GM23338 (cell line): ENCODE data around the gene GNG12. TPM values are rescaled to one million over a fixed set of nuclear protein-coding genes. Genes with fewer than 3 reads are reported as not detected.

Experiments
- ATAC-seq: fragments of 200-7000 bp; cut with Tn5 transposase; 3 replicates; pipeline ENCODE4 v1.9.1; 2020
- DNase-seq: peaks from one replicate; pipeline ENCODE4 v3.0.0-alpha.2; 2015; ENCODE audit warnings: low spot score
- H2AFZ ChIP-seq: fragments of 200-600 bp; sonication (generic); 2 replicates; pipeline ENCODE4 v1.8.0; 2016; ENCODE audit warnings: antibody characterized with exemption, mild to moderate bottlenecking, moderate library complexity
- H3F3A ChIP-seq: fragments of 200-600 bp; sonication (generic); replicated peaks from 2 replicates; pipeline ENCODE4 v1.8.0; 2017; ENCODE audit warnings: antibody characterized with exemption, mixed run types, low read depth
- H3K27ac ChIP-seq: fragments of 200-600 bp; sonication (generic); 2 replicates; pipeline ENCODE4 v1.6.1; 2016; ENCODE audit warnings: low read depth
- H3K27me3 ChIP-seq: fragments of 200-600 bp; sonication (generic); 2 replicates; pipeline ENCODE4 v1.8.0; 2016; ENCODE audit warnings: mild to moderate bottlenecking, mixed run types, moderate library complexity; ENCODE audit not compliant: insufficient read depth
- H3K36me3 ChIP-seq: fragments of 200-600 bp; sonication (generic); 2 replicates; pipeline ENCODE4 v1.8.0; 2016; ENCODE audit warnings: mild to moderate bottlenecking; ENCODE audit not compliant: insufficient read depth
- H3K4me1 ChIP-seq: fragments of 200-600 bp; sonication (generic); 2 replicates; pipeline ENCODE4 v1.8.0; 2016; ENCODE audit warnings: mild to moderate bottlenecking, moderate library complexity; ENCODE audit not compliant: insufficient read depth
- H3K4me2 ChIP-seq: fragments of 200-600 bp; sonication (generic); 2 replicates; pipeline ENCODE4 v1.7.1; 2017; ENCODE audit warnings: mixed run types
- H3K4me3 ChIP-seq: fragments of 200-600 bp; sonication (generic); 2 replicates; pipeline ENCODE4 v1.6.1; 2016; ENCODE audit warnings: mixed run types
- H3K79me2 ChIP-seq: fragments of 200-600 bp; sonication (generic); replicated peaks from 2 replicates; pipeline ENCODE4 v1.8.0; 2017; ENCODE audit warnings: mild to moderate bottlenecking; ENCODE audit not compliant: insufficient read depth
- H3K9me2 ChIP-seq: fragments of 200-600 bp; sonication (generic); 2 replicates; pipeline ENCODE4 v1.8.0; 2017; ENCODE audit not compliant: insufficient read depth
- H4K20me1 ChIP-seq: fragments of 200-600 bp; sonication (generic); replicated peaks from 2 replicates; pipeline ENCODE4 v1.8.0; 2017; ENCODE audit warnings: mild to moderate bottlenecking; ENCODE audit not compliant: insufficient read depth
- H3K27ac Mint-ChIP-seq: 2 replicates; pipeline ENCODE4 v1.8.0; 2020; ENCODE audit warnings: inconsistent platforms, mild to moderate bottlenecking, moderate library complexity, mixed read lengths
- H3K27me3 Mint-ChIP-seq: 3 replicates; pipeline ENCODE4 v1.8.0; 2022; ENCODE audit warnings: low read depth, mild to moderate bottlenecking, moderate library complexity, mixed read lengths, inconsistent platforms; ENCODE audit not compliant: insufficient read depth, poor library complexity
- H3K36me3 Mint-ChIP-seq: 3 replicates; pipeline ENCODE4 v1.8.0; 2021; ENCODE audit warnings: low read depth, mild to moderate bottlenecking, inconsistent platforms, moderate library complexity, mixed read lengths
- H3K4me1 Mint-ChIP-seq: 3 replicates; pipeline ENCODE4 v1.8.0; 2020; ENCODE audit warnings: mild to moderate bottlenecking, inconsistent platforms, mixed read lengths
- H3K4me3 Mint-ChIP-seq: 3 replicates; pipeline ENCODE4 v1.8.0; 2021; ENCODE audit warnings: moderate library complexity, mild to moderate bottlenecking, inconsistent platforms, mixed read lengths
- H3K9me3 Mint-ChIP-seq: 3 replicates; pipeline ENCODE4 v1.8.0; 2020; ENCODE audit warnings: moderate library complexity, mild to moderate bottlenecking, inconsistent platforms, mixed read lengths
- CREB1 ChIP-seq: fragments of 250-450 bp; sonication (Bioruptor Pico); IDR thresholded peaks from 2 replicates; pipeline ENCODE4 v1.5.0; 2020; ENCODE audit warnings: low read depth, mild to moderate bottlenecking, moderate library complexity
- ETS1 ChIP-seq: IDR thresholded peaks from 2 replicates; pipeline ENCODE4 v1.6.1; 2016; ENCODE audit warnings: antibody characterized with exemption
- EZH2 ChIP-seq: fragments of 200-600 bp; sonication (generic); IDR thresholded peaks from one replicate; pipeline ENCODE4 v1.8.0; 2017; ENCODE audit warnings: antibody characterized with exemption, mild to moderate bottlenecking, low read depth; ENCODE audit not compliant: unreplicated experiment
- EZH2phosphoT487 ChIP-seq: fragments of 200-600 bp; sonication (generic); IDR thresholded peaks from one replicate; pipeline ENCODE4 v1.8.1; 2018; ENCODE audit warnings: antibody characterized with exemption; ENCODE audit not compliant: unreplicated experiment
- JUNB ChIP-seq: IDR thresholded peaks from one replicate; pipeline ENCODE4 v1.6.1; 2016; ENCODE audit warnings: antibody characterized with exemption; ENCODE audit not compliant: unreplicated experiment
- NANOG ChIP-seq: IDR thresholded peaks from 2 replicates; pipeline ENCODE4 v1.6.1; 2016; ENCODE audit warnings: antibody characterized with exemption, borderline replicate concordance
- POLR2AphosphoS5 ChIP-seq: IDR thresholded peaks from 2 replicates; pipeline ENCODE4 v1.6.1; 2016; ENCODE audit warnings: antibody characterized with exemption, low read depth
- REST ChIP-seq: IDR thresholded peaks from one replicate; pipeline ENCODE4 v1.6.1; 2018; ENCODE audit warnings: antibody characterized with exemption; ENCODE audit not compliant: unreplicated experiment
- STAT1 ChIP-seq: IDR thresholded peaks from one replicate; pipeline ENCODE4 v1.6.1; 2016; ENCODE audit warnings: antibody characterized with exemption; ENCODE audit not compliant: unreplicated experiment
- ZNF114 ChIP-seq: fragments of 250-450 bp; sonication (Bioruptor Pico); IDR thresholded peaks from 2 replicates; pipeline ENCODE4 v1.5.0; 2020; ENCODE audit warnings: mild to moderate bottlenecking, moderate library complexity
- ZNF331 ChIP-seq: fragments of 250-450 bp; sonication (Bioruptor Pico); IDR thresholded peaks from 2 replicates; pipeline ENCODE4 v1.5.0; 2020; ENCODE audit warnings: low read depth, mild to moderate bottlenecking, moderate library complexity
- ZNF462 ChIP-seq: fragments of 250-450 bp; sonication (Bioruptor Pico); IDR thresholded peaks from 2 replicates; pipeline ENCODE4 v1.5.0; 2020; ENCODE audit warnings: mild to moderate bottlenecking, moderate library complexity
- polyA plus RNA-seq: library from polyadenylated mRNA; unstranded; fragments of >200 nt; fragmentation: Nextera tagmentation; extraction: Ambion mirVana; gene quantifications from 2 replicates; pipeline ENCODE4 v1.2.1, GENCODE V29; 2016
- total RNA-seq: library from RNA; depleted of rRNA; stranded (reverse); fragments of >200 nt; shearing (Covaris generic); gene quantifications from 2 replicates; pipeline ENCODE4 v1.2.3, GENCODE V29; 2014
- TF ChIP-seq, protein P1 (sequence below), 2 experiments: fragments of 200-600 bp in 1 of 2; sonication (generic) in 1 of 2; conservative IDR thresholded peaks; 2 replicates each; pipeline versions ENCODE4 v1.5.1 to v1.6.1; 2016 to 2017; ENCODE audit warnings: antibody characterized with exemption in 2 of 2, low read depth in 2 of 2, mild to moderate bottlenecking in 2 of 2, moderate library complexity in 1 of 2

Gene GNG12
- total and polyA plus RNA-seq, 2 experiments from 2014 or later, result 13.4 to 33.0 TPM

- no peaks in the 10 kb centered on the region; the same call in 2 of the 3 replicates for H3K4me1 Mint-ChIP-seq
- no peak for DNase-seq
- Histone ChIP-seq H2AFZ (no peak overlapping the region), H3K36me3 (no peaks in the 10 kb centered on the region), H3K79me2 (no peaks in the 10 kb centered on the region), H3K4me3 (no peak overlapping the region), H3K27ac (no peak overlapping the region), H3K9me2 (no peaks in the 10 kb centered on the region), H3K27me3 (no peaks in the 10 kb centered on the region), H3K4me1 (no peaks in the 10 kb centered on the region), H3F3A (no peaks in the 10 kb centered on the region), H3K4me2 (no peak overlapping the region), H4K20me1 (0 out of 2 replicates have a peak, but pooled peaks cover 3% of the 10 kb centered on the region)
- H3K9me3 Mint-ChIP-seq, result no peaks in the 10 kb centered on the region
- TF ChIP-seq EZH2phosphoT487, result no peak
- no peak for TF ChIP-seq NANOG
- no peak for TF ChIP-seq CREB1 (CRISPR knock-in tag)
- no peak for TF ChIP-seq POLR2AphosphoS5
- TF ChIP-seq, protein P1, sequence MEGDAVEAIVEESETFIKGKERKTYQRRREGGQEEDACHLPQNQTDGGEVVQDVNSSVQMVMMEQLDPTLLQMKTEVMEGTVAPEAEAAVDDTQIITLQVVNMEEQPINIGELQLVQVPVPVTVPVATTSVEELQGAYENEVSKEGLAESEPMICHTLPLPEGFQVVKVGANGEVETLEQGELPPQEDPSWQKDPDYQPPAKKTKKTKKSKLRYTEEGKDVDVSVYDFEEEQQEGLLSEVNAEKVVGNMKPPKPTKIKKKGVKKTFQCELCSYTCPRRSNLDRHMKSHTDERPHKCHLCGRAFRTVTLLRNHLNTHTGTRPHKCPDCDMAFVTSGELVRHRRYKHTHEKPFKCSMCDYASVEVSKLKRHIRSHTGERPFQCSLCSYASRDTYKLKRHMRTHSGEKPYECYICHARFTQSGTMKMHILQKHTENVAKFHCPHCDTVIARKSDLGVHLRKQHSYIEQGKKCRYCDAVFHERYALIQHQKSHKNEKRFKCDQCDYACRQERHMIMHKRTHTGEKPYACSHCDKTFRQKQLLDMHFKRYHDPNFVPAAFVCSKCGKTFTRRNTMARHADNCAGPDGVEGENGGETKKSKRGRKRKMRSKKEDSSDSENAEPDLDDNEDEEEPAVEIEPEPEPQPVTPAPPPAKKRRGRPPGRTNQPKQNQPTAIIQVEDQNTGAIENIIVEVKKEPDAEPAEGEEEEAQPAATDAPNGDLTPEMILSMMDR (conservative IDR thresholded peaks at IDR 0.05; ENCODE audit: low read depth in 2 of 2), result no peak
- no peak for TF ChIP-seq ETS1
- TF ChIP-seq ZNF114 (CRISPR knock-in tag), result no peak
- TF ChIP-seq STAT1, result no peak
- no peak for TF ChIP-seq REST
- no peak for TF ChIP-seq EZH2
- no peak for TF ChIP-seq ZNF462 (CRISPR knock-in tag)
- TF ChIP-seq ZNF331, result no peak
- TF ChIP-seq JUNB, result no peak
- no peak overlapping the region for H3K27ac Mint-ChIP-seq
- peaks cover 2% of the 10 kb centered on the region for H3K27me3 Mint-ChIP-seq
- no peak overlapping the region for H3K4me3 Mint-ChIP-seq
- H3K36me3 Mint-ChIP-seq, result no peaks in the 10 kb centered on the region
- no peak for ATAC-seq
These were observed 59.8 kb downstream of the GNG12 start for GRCh38 chr1:67773462-67773861.
